Lower leg skin (tissue), 4 donors: ENCODE results near the gene MAP6. TPM values are rescaled to one million over a fixed set of nuclear protein-coding genes. Genes with fewer than 3 reads are reported as not detected.

Experiments
- DNase-seq, 2 donors: peaks; one replicate each; pipeline ENCODE4 v3.0.0-alpha.2; 2019; ENCODE audit warnings: low spot score in 2 of 2
- H3K4me3 ChIP-seq: fragments of 200-600 bp; sonication (generic); 2 replicates; pipeline ENCODE4 v1.5.1; 2017; ENCODE audit warnings: mild to moderate bottlenecking, low read depth; ENCODE audit not compliant: poor library complexity, severe bottlenecking
- POLR2A ChIP-seq, 2 donors: fragments of 450-650 bp; IDR thresholded peaks; one replicate each; pipeline ENCODE4 v1.6.1; 2016 to 2017; ENCODE audit warnings: antibody characterized with exemption in 2 of 2, mild to moderate bottlenecking in 1 of 2, moderate library complexity in 1 of 2
- WGBS, 2 donors: methylation state at CpG; one replicate each; pipeline ENCODE4 v1.1.5; 2018; 5-methylcytosine and 5-hydroxymethylcytosine counted together
- intact Hi-C: fragments of 100-400 bp; cut with DNase I; formaldehyde crosslinking; loops from one replicate; pipeline ENCODE4 v1.15.0; 2023; ENCODE audit warnings: low total_unique reads
- total RNA-seq, 4 donors: library from RNA; depleted of rRNA; stranded (reverse); fragments of >200 nt; gene quantifications; one replicate each; pipeline ENCODE4 v1.1.0, GENCODE V29; 2016
- TF ChIP-seq, protein P1 (sequence below), 3 donors: fragments of 450-650 bp; IDR thresholded peaks; one replicate each; pipeline ENCODE4 v1.5.1; 2016; ENCODE audit warnings: antibody characterized with exemption in 3 of 3, mild to moderate bottlenecking in 3 of 3, moderate library complexity in 2 of 3

Gene MAP6
- total RNA-seq, 4 donors from 2014 or later: 3.1 to 16.1 (median 10.0) TPM

DNA sequence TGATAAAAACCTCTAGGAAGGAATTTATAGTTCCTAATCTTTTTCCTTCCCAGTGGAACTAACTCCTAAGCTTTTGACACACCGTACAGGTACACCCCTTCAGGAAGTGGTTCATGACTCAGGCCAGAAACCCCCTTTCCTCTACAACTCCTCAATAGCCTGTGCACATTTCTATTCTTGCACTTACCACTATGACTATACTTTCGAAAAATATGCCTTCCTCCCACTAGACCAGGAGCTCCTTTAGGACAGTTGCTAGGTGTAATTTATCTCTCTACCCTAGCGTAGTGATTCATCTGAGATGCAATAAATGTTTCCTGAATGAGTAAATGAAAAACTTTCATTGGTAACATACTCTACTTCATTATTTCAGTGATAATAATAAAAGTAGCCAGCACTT lies 14.5 kb downstream of the MAP6 start:
- no peak overlapping the region for H3K4me3 ChIP-seq
- no peak for DNase-seq
- intact Hi-C loops: no loop called here
- 74 to 87% methylated on average over 3 of the region's 3 CpGs for WGBS, 2 donors
- TF ChIP-seq, protein P1, sequence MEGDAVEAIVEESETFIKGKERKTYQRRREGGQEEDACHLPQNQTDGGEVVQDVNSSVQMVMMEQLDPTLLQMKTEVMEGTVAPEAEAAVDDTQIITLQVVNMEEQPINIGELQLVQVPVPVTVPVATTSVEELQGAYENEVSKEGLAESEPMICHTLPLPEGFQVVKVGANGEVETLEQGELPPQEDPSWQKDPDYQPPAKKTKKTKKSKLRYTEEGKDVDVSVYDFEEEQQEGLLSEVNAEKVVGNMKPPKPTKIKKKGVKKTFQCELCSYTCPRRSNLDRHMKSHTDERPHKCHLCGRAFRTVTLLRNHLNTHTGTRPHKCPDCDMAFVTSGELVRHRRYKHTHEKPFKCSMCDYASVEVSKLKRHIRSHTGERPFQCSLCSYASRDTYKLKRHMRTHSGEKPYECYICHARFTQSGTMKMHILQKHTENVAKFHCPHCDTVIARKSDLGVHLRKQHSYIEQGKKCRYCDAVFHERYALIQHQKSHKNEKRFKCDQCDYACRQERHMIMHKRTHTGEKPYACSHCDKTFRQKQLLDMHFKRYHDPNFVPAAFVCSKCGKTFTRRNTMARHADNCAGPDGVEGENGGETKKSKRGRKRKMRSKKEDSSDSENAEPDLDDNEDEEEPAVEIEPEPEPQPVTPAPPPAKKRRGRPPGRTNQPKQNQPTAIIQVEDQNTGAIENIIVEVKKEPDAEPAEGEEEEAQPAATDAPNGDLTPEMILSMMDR (IDR thresholded peaks at IDR 0.05): no peak
- TF ChIP-seq POLR2A (IDR thresholded peaks at IDR 0.05): no peak

DNA sequence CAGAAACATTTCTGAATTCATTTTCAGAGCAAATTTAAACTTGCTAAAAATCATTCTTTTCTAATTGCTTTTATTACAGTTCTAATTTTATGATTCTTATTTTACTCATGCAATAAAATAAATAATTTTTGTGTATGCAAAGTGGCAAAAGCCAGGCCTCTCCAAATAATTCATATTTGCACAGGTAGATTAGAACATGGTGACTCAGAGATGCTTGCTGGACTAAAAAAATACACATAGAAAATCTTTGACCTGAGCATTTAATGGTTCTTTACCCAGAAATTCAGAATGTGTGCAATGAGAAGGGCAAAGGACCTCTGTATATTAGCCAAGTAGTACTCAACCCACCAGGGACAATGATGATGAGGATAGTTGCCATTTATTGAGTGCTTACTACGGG lies 15.3 kb downstream of the MAP6 start:
- no peak for TF ChIP-seq POLR2A (IDR thresholded peaks at IDR 0.05)
- TF ChIP-seq, protein P1 (IDR thresholded peaks at IDR 0.05): no peak
- no peak for DNase-seq
- intact Hi-C loops: no loop called here
- no peak overlapping the region for H3K4me3 ChIP-seq
- 92 to 97% methylated on average over 1 of the region's 1 CpG for WGBS, 2 donors

DNA sequence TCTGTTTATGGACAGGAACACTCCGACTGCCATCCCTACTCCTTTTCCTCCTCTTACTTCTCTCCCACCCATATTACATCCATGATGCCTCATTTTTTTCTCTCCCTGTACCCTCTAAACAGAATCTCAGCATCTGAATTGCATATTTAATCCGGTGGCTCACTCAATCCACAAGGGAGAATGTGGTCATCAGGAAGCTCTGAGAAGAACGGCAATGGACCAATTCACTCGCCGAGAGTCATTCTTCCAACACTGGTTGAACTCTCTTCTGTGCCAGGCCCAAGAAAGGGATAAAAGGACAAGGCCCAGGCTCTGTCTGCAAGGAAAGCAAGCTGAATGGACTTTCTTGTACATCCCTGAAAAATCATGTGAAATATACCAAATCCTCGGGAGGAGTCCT lies 15.9 kb downstream of the MAP6 start:
- WGBS, 2 donors: 87 to 89% methylated on average over 6 of the region's 6 CpGs
- H3K4me3 ChIP-seq: no peak overlapping the region
- intact Hi-C loops: no loop called here
- no peak for TF ChIP-seq POLR2A (IDR thresholded peaks at IDR 0.05)
- TF ChIP-seq, protein P1 (IDR thresholded peaks at IDR 0.05): no peak
- DNase-seq: no peak

DNA sequence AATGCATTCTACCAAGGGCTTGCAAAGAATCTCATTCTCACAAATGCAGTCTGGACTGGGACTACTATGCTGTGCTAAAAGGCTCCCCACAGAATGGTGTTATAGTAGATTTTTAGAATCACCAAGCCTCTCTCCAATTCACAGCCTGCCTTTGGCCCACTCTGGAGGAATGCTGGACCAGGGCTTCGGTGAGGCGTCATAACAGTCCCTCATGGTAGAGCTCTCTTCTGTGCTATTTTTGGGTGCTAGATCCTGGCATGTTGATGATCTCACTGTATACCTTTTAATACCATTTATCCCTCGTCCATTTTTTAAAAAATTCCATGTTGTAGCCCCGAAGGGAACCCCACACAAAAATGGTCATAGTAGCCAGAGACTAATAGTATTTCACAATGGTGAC lies 17.6 kb downstream of the MAP6 start:
- intact Hi-C loops: no loop called here
- no peak overlapping the region for H3K4me3 ChIP-seq
- 86 to 88% methylated on average over 4 of the region's 4 CpGs for WGBS, 2 donors
- DNase-seq: no peak
- TF ChIP-seq, protein P1 (IDR thresholded peaks at IDR 0.05): no peak
- no peak for TF ChIP-seq POLR2A (IDR thresholded peaks at IDR 0.05)

DNA sequence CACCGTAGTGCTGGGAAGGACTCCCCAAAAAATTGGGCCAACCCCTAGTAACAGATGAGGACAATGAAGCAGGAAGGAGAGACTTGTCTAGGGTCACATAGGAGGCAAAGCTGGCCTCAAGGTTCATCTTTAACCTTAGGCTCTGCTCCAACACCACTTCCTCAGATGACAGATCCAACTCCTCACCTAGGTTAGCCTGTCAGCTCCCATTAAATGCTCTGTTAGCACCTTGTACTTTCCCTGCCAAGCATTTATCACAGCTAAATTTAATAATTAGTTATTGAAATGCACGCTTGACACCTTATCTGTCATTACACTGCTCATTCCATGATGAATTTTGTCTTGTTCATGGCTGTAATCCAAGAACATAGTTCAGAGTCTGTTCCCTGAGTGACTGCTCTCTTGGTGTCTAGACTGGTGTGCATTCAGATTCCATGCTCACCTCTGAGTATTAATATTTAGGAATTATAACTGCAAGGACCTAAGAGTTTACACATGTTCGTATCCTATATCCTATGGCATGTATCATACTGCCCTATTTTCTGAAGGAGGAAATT lies 18.6 kb downstream of the MAP6 start:
- WGBS, 2 donors: 87 to 89% methylated on average over 3 of the region's 3 CpGs
- DNase-seq: no peak
- H3K4me3 ChIP-seq: no peak overlapping the region
- intact Hi-C loops: no loop called here
- TF ChIP-seq, protein P1 (IDR thresholded peaks at IDR 0.05): no peak
- no peak for TF ChIP-seq POLR2A (IDR thresholded peaks at IDR 0.05)

DNA sequence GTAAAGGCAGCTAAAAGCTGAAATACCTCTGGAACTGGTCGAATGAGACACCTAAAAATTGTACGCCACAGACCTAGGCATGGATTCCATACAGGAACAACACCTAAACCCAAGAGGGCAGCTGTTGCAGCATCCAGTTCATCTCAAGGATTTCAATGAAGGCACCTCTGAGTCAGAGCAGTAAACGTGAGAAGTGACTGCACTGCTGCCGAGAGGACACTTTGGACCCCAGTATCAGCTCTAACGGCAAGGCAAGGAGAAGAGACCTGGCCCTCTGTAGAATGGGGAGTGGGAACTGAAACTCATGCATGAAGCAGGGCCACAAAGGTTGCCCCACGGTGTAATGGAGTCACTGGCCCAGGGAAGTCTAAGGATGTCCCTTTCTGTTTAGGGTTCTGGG lies 23.9 kb downstream of the MAP6 start:
- TF ChIP-seq, protein P1 (IDR thresholded peaks at IDR 0.05): no peak
- TF ChIP-seq POLR2A (IDR thresholded peaks at IDR 0.05): no peak
- WGBS, 2 donors: 73 to 80% methylated on average over 6 of the region's 6 CpGs
- intact Hi-C loops: no loop called here
- no peak for DNase-seq
- H3K4me3 ChIP-seq: no peak overlapping the region
